Embryonic facial prominence (tissue), 1 donor: ENCODE data around the gene TEX53.

ENCODE experiments used
- DNase-seq: peaks from one replicate; pipeline ENCODE4 v3.0.0-alpha.2; 2016; ENCODE audit errors: extremely low spot score

The TEX53 gene

DNA sequence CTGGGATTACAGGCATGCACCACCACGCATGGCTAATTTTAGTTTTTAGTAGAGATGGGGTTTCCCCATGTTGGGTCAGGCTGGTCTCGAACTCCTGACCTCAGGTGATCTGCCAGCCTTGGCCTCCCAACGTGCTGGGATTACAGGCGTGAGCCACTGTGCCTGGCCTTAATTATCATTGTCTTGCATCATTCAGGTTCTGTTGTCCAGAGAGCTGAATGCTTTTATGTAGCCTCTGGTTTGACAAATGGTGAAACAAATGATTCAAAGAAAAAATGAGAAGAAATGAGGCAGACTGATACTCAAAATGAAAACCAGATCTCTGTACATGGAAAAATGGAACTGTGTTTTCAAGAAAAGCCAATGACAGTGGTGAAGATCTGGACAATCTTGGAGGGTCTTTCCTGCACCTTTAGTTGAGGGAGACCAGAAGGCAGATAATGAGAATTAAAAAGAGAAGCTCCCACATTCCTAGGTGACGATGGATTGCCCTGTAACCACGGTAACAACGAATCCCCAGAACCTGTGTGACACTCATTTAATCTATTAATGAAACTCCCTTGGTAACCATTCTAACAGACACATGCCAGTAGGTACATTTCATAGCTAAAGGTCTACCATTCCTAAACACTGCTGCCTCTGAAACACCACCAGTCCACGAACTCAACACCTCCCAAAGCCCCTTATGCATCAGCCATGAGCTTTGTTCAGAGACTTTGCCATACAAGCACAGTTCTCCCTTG lies 22.8 kb upstream of the TEX53 start:
- no peak for DNase-seq

DNA sequence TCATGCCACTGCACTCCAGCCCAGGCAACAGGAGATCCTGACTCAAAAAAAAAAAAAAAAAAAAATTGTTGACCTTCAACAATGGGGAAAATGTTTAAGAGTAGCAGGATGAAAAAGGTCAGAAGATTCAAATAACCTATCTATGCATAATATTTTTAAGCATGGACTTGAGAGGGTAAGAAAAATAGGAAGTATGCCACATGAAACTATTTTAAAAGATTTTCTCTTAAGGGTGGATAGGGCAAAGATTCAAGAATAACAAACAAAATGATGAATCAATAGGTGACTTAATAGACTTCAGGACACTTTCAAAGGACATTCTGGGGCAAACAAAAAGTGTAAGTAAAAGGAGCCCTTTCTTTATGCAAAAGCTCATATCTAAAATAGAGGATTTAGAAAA lies 21.2 kb upstream of the TEX53 start:
- no peak for DNase-seq

DNA sequence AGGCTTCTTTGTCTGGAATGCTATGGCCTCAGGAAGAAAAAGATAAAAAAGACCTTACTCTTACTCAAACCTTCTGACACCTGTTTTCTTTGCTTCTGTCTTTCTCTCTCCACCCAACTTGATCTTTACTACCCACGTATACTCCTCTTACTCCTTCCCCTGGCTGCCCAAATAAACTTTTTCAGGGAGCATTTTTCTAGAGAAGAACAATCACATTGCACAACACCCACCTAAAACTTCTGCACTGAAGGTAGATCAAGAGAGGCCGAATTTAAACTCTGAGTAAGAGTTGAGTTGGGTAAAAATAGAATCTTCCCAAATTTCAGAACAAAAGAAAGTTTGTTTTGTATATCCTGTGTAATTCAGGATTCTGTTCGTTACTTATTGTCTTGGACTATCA lies 20.5 kb upstream of the TEX53 start:
- no peak for DNase-seq

DNA sequence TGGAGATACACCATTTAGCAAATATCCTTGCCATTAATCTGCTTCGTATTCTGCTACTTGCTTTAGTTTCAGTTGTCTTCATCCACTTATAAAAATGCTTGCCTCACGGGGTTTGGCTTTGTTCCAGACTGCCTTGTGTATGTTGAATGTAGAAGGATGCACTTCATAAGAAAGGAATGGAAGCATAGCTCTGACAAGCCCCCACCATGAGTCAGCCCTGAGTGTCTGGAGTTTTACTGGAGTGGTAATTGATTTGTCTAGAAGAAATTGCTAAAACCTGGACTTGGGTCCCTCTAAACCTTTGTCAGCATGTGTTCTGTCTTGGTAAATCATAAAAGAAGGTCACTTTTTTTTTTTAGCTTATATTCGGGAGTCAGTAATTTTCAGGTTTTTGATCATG lies 19.8 kb upstream of the TEX53 start:
- DNase-seq: peak; percentile 78

DNA sequence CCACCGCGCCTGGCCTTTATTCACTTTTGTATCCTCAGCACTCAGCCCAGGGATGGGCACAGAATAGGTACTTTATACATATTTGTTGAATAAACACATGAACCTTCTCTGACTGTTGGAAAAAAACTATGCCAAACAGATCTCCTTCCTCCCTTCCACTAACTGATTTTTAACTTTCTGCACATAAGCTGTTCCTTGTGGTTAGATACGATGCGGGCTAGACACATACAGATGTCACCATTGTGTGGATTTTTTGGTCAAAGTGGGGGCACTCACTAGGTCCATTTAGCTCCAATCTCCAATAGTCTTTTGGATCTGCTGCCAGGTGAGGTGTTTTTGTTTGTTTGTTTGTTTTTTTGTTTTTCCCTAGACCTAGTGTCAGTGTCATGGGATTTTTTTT lies 19.3 kb upstream of the TEX53 start:
- DNase-seq: no peak

DNA sequence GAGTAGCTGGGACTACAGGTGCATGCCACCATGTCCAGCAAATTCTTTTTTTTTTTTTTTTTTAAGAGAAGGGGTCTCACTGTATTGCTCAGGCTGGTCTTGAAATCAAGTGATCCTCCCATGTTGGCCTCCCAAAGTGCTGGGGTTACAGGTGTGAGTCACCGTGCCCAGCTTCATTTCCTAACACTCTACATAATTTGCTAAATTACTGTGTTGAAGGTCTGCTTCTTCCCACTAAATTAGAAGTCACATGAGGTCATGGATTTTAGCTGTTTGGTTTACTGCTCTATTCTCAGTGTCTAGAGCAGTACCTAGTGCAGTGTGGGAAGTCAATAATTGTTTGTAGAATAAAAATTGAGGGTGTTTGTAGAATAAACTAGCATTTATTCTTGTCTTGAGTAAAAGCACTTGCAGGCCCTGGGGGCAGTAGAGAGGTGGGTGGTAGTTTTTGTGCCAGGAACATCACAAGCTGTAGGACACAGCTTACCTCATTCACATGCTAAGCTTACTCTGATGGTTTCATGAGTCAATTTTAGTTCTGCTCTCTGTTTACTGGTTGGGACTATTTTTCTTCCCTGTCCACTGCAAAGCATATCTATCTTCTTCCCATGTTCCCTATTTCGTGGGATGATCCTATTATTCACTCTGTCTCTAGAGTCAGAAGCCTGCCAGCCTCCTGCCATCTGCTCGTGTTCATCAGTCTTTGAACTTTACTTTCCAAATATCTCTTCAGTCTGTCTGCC lies 17.4 kb upstream of the TEX53 start:
- no peak for DNase-seq

DNA sequence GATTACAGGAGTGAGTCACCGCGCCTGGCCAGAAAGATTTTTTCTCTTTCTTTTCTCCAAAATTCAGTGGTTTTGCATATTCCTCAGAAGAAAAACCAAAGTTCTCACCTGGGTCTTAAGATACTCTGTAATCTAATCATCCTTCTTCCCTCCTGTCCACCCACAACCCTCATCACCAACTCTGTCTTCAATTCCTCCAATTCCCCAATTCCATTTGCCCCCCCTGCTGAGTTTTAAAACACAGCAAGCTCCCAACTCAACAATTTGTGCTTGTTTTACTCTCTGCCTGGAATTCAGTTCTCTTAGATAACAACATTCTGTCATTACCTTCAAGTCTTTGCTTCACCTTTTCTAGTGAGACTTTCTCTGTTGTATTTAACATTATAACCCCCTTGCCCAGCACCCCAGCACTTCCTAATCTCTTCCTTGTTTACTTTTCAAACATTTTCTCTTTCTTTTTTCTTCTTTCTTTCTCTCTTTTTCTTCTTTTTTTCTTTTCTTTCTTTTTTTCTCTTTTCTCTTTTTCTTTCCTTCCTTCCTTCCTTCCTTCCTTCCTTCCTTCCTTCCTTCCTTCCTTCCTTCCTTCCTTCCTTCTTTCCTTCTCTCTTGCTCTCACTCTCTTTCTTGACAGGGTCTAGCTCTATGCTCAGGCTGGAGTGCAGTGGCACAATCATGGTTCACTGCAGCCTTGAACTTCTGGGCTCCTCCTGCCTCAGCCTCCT lies 16.6 kb upstream of the TEX53 start:
- no peak for DNase-seq

DNA sequence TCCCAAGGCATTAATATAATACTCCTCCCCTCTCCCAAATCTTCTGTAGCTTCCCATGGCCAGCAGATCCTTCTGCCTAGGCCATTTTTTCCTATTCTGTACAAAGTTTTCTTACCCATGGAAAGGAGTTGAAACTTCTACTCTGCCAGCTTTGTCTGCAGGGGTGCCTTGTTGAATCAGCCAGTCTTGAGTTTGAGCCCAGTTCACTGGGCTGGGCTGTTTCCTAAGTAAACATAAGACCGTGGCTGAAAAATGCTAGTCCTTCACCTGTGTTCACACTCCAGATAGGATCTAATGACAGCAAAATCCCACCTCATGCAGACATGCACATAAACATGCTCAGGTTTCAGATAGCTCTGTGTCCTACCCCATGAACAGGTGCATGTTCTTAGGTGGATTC lies 14.0 kb upstream of the TEX53 start:
- no peak for DNase-seq

DNA sequence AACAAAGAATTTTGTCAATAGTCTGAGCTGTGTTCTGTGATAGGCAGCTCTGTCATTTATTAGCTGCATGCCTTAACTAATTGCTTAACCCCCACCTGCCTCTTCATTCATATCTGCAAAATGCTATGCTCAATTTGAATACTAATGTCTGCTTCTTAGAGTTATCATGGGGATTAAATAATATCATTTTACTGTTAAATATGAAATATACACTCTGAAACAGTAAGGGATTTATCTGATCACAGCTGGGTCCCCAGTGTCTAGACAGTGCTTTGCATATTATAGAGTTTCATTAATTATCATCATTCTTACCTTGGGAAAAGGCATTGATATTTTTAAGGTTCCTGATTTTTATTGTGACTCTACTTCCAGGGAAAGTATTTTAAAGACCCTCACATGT lies 12.4 kb upstream of the TEX53 start:
- no peak for DNase-seq

DNA sequence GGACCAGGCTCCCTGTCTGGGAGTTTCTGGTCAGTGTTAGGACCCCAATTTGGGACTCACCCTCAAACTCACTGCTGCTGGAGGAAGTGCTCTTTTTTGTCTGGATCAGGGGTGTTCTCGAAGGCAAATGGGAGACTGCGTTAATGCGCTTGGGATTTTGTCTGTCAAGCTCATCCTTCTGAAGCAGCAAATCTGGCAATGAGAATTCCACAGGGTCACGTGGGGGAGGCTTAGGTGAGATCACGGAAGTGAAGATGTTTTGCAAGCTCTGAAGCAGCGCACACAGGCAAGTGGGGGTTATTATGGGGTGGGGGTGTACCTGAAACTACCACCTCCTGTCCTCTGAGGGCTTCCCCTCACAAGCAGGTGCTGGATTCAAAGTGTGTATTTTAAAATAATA lies 10.5 kb upstream of the TEX53 start:
- no peak for DNase-seq

DNA sequence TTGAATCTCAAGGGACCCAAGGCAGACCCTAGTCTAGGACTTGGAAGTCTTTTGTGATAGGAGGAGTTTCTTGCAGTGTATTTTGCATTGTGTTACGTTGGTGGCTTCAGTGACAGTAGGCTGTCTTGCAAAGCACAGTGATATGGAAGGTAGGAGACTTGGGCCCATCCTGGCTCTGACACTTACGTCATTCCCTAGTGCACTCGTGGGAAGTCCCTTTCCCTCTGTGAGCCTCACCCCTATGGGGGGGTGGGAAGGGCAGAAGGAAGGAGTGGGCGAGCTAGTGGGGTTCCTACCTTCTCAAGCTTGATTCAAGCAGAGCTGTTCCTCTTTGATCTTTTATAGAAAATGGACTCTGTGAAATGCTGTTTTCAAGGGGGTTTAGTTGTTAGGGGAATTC lies 9.2 kb upstream of the TEX53 start:
- DNase-seq: no peak

DNA sequence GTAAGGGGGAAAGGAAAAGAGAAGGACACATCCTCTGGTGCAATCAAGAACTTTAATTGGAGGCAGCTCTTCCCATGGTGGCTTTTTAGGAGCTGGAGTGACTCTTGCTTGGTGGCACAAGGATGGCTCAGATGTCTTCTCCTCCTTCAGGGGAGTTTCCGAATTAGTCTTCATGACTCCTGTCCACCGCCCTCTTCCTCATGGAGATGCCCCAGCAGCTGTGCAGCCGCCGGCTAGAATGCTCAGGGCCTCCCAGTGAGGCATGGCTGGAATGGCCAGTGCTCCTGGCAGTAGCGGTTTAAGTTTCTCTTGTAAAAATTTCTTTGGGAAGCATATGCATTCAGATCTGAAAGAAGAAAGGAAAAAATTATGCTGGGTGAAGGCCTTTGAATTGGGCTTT lies 8.8 kb upstream of the TEX53 start:
- no peak for DNase-seq

DNA sequence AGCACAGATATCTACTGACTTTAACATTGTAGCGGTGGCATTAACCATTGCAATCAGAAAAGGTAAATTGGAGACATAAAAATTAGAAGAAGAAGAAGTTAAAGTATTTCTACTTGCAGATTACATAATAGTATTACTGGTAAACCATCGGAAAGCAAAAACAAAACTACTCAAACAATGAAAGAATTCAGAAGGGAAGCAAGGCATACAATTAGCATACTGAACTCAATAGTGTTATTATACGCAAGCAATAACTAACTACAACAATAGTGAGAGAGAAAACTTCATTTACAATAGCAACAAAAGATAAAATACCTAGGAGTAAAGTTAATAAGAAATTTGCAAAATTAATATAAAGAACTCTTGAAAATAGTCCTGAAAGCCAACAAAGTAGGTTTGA lies 6.6 kb upstream of the TEX53 start:
- no peak for DNase-seq

DNA sequence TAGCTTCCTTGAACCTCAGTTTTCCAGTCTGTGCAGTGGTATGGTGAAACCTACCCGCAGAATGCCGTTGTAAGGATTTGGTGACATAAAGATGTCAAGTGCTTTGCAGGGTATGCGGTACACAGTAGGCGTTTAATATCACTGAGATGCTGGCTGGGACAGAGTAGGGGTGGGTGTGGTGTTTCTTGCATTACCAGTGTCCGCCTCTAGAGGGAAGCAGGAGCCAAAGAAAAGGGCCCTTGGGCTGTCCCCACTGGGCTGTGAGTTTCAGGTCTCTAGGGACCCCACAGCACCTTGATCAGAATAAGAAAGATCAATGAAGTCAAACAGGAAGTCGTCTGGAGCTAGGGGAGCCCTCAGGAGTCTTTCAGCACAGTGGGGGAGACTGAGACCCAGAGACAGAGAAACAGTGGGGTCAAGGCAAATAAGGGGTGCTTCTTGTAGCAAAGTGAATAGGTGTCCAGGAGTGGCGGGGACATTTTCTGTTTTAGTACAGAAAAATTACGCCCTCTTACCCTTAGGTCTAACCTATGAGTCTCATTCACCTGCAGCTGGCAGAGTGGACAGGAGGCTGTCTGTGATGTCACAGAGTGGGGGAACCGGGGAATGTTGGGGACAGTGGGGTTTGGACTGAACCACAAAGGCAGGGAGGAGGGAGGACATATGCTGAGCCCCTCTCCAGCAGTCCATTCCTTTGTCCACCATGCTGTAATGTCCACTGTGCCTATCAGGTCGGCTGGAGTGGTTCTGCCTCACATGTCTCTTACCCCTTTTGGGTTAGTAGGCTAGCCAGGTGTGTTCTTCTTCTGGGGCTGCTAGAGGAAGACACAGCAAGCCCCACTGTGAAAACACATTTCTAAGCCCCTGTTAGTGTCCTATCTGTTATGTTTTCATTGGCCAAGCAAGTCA lies 4.7 kb upstream of the TEX53 start:
- no peak for DNase-seq

DNA sequence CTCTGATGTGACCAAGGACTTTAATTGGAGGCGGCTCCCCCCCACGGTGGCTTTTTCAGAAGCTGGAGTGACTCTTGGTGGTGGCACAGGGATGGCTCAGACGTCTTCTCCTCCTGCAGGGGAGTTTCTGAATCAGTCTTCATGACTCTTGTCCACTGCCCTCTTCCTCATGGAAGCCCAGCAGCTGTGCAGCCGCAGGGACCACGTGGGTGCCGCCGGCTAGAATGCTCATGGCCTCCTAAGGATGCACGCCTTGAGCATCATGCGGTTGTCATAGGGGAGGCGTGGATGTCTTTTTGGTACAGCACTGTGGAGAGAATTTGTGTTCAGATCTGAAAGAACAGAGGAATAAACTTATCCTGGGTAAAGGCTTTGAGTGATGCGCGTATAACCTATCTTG lies 1.3 kb downstream of the TEX53 start:
- DNase-seq: no peak

DNA sequence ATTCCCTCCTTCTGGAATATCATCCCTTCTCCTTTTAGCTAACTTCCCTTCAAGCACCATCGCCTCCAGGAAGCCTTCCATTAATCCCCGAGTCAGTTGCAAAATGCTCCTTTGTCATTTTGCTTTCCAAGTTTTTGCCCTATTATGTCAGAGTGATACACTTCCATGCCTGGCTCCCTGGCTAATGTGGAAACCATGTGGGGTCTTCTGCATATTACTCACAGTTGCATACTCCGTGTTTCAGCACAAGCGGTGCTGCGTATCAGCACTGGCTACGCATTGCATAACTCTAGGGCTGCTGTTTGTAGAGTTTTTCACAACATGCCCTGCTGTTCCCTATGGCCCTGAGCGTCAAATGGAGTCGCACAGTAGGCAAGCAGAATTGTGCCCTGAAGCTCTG lies 1.9 kb downstream of the TEX53 start:
- no peak for DNase-seq

DNA sequence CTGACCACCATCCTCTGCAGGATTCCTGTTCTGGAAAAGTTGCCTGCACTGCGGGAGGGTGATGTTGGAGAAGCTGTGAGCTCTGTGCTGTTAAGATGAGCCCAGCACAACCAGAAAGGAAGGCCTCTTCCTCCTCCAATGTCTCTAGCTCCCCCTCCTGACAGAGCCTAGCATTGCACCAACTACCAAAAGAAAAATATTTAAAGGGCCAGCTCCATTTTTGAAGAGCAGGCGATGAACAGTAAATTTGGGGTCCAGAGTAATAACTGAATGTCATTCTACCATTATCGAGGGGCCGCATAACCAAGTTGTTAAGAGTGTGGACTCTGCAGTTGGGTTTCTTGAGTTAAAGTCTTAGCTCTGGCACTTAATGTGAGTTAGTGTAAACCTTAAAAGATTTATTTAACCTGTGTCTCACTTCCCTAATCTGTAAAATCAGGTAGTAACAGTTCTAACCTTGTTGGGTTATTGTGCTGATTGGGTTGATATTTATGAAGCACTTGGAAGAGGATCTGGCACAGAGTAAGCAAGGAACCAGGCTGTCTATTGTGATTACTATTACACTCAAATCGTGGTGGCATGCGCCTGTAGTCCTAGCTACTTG lies 3.9 kb downstream of the TEX53 start:
- peak; percentile 14 for DNase-seq

DNA sequence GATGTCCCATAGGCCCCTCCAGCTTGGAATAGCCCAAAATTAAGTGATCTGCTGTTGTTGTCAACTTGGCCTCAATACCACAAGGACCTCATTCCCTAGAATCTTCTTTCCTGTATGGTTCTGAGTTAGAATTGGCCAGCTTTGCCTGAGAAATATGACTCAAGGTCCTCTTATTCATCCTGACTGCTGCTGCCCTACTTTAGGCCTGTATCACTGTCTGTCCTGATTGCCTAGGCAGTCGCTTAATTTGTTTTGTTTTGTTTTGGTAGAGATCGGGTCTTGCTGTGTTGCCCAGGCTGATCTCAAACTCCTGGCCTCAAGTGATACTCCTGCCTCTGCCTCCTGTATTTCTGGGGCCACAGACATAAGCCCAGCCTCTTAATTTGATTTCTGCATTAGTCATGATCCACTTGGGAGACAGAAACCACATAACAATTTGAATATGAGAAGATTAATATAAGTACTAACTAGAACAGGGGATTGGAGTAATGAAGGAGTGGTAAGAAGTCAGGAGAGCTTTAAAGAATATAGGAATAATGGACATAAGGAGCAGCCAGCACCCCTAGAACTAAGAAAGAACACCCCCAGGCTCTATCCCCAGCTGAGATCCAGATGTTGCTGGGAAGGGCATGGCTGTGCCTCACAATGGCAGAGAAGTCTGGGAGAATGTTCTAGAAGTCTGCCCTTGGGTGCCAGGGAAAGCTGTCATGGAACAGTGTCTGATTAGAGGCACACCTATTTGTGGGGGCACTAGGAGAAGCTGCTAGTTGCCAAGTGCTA lies 4.6 kb downstream of the TEX53 start:
- DNase-seq: no peak

DNA sequence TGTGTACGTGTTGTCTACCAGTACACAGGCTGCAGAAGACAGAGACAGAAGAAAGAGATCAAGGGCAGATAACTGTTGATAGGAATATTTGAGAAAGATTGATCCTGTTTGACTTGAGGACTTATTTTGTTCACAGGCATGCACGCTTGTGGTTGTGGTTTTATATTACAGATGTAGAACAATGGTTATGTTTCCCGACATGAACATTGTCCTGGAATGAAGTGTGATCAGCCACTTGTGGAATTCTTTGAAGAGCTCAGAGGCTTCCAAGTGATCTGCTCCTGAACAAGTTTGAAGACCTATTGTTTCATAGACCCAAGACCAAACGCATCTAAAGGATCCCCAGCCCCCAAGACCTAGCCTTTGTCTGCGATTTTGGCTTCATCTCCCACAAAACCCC lies 13.7 kb downstream of the TEX53 start:
- no peak for DNase-seq

DNA sequence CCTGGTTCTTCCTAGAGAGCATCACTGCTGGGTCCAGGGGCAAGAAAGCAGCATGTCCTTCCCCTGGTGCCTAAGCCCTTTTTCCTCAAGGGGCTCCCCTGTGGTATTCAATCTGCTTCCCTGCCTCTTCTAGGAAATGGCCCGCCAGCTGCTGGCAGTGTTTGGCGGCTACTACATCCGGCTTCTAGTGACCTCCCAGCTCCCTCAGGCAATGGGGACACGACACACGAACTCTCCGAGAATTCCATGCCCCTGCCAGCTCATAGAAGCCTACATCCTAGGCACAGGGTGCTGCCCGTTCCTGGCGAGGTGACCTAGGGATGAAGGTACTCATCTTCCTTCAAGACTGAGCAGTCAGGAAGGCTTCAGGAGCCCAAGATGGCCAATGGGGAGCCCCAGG lies 14.6 kb downstream of the TEX53 start:
- no peak for DNase-seq

DNA sequence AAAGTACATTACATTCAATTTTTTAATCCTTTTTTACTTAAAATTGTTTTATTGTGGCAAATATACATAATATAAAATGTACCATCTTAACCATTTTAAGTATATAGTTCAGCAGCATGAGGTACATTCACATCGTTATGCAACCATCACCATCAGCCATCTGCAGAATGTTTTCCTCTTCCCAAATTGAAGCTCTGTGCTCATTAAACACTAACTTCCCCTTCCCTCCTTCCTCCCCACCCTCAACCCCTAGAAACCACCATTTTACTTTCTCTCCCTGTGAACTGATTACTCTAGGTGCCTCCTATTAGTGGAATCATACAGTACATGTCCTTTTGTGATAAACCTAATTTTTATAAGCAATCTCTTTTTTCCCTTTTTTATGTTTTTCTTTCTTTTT lies 15.6 kb downstream of the TEX53 start:
- no peak for DNase-seq
